KBM-7 (cell line): ENCODE data around the gene PIGN.
"Not testable (repeated sequence)": the region's sequence is repeated elsewhere in the genome, so short reads cannot be mapped to it uniquely, and the experiment has no call there.

ENCODE experiments used
- DNase-seq: peaks from one replicate; pipeline ENCODE4 v3.0.0-alpha.2; 2015
- in situ Hi-C: fragments of 300-500 bp; cut with MboI; formaldehyde crosslinking; loops from 2 replicates; pipeline ENCODE4 v1.14.3; 2020; ENCODE audit warnings: low sequenced_read_pairs, low pct_unique_long_range_greater_than_20kb, mixed read lengths

PIGN gene

GRCh38 chr18:62187543-62188510 lies 971 bp upstream of the PIGN start:
- in situ Hi-C loops, result loop anchor here (25.0 kb wide), 1 partner anchor 799 kb away; no protein-coding TSS in a partner anchor
- peak; percentile 49 for DNase-seq

- in situ Hi-C loops, result loop anchor here (25.0 kb wide), 1 partner anchor 801 kb away; no protein-coding TSS in a partner anchor
- DNase-seq, result no peak
Measured at GRCh38 chr18:62186499-62186773, 420 bp downstream of the PIGN start.

GRCh38 chr18:62183578-62184195 lies 3.2 kb downstream of the PIGN start:
- in situ Hi-C loops, result loop anchor here (25.0 kb wide), 1 partner anchor 804 kb away; no protein-coding TSS in a partner anchor
- DNase-seq, result peak; percentile 72

GRCh38 chr18:62182220-62182619 lies 4.6 kb downstream of the PIGN start:
- in situ Hi-C loops, result loop anchor here (25.0 kb wide), 1 partner anchor 805 kb away; no protein-coding TSS in a partner anchor
- no peak for DNase-seq

GRCh38 chr18:62179213-62179612 lies 7.6 kb downstream of the PIGN start:
- DNase-seq, result no peak
- in situ Hi-C loops, result loop anchor here (25.0 kb wide), 1 partner anchor 808 kb away; no protein-coding TSS in a partner anchor

GRCh38 chr18:62177271-62177670 lies 9.6 kb downstream of the PIGN start:
- DNase-seq, result no peak
- in situ Hi-C loops, result loop anchor here (25.0 kb wide), 1 partner anchor 810 kb away; no protein-coding TSS in a partner anchor

GRCh38 chr18:62175521-62175920 lies 11.3 kb downstream of the PIGN start:
- no peak for DNase-seq
- in situ Hi-C loops, result loop anchor here (25.0 kb wide), 1 partner anchor 812 kb away; no protein-coding TSS in a partner anchor

GRCh38 chr18:62172298-62172697 lies 14.6 kb downstream of the PIGN start:
- DNase-seq, result no peak
- in situ Hi-C loops, result no loop called here

GRCh38 chr18:62170857-62171256 lies 16.0 kb downstream of the PIGN start:
- in situ Hi-C loops, result no loop called here
- no peak for DNase-seq

- in situ Hi-C loops, DNase-seq: not testable (repeated sequence)
Measured at GRCh38 chr18:62166524-62166923, 20.3 kb downstream of the PIGN start.

GRCh38 chr18:62165583-62165982 lies 21.3 kb downstream of the PIGN start:
- in situ Hi-C loops, result no loop called here
- DNase-seq, result no peak

GRCh38 chr18:62164855-62165487 lies 21.9 kb downstream of the PIGN start:
- no peak for DNase-seq
- in situ Hi-C loops, result no loop called here

GRCh38 chr18:62164310-62164709 lies 22.5 kb downstream of the PIGN start:
- in situ Hi-C loops, result no loop called here
- no peak for DNase-seq

GRCh38 chr18:62157843-62158242 lies 29.0 kb downstream of the PIGN start:
- in situ Hi-C loops, result no loop called here

GRCh38 chr18:62152844-62153243 lies 34.0 kb downstream of the PIGN start:
- peak; percentile 55 for DNase-seq
- in situ Hi-C loops, result no loop called here

More at GRCh38 chr18:62157843-62158242, 29.0 kb downstream of the PIGN start:
- DNase-seq, result no peak

GRCh38 chr18:62151068-62151771 lies 35.6 kb downstream of the PIGN start:
- DNase-seq, result no peak
- in situ Hi-C loops, result no loop called here

- no peak for DNase-seq
- in situ Hi-C loops, result no loop called here
Measured at GRCh38 chr18:62144338-62144737, 42.5 kb downstream of the PIGN start.

- DNase-seq, result no peak
- in situ Hi-C loops, result no loop called here
Measured at GRCh38 chr18:62140259-62140658, 46.6 kb downstream of the PIGN start.
